Limb (tissue), 2 donors: Measurements from ENCODE around the gene NTNG1.
"Not testable (repeated sequence)": the region's sequence is repeated elsewhere in the genome, so short reads cannot be mapped to it uniquely, and the experiment has no call there.

Source experiments
- DNase-seq, 2 donors: peaks; one replicate each; pipeline ENCODE4 v3.0.0-alpha.2; 2016; ENCODE audit errors: extremely low spot score in 2 of 2

Gene NTNG1

DNA sequence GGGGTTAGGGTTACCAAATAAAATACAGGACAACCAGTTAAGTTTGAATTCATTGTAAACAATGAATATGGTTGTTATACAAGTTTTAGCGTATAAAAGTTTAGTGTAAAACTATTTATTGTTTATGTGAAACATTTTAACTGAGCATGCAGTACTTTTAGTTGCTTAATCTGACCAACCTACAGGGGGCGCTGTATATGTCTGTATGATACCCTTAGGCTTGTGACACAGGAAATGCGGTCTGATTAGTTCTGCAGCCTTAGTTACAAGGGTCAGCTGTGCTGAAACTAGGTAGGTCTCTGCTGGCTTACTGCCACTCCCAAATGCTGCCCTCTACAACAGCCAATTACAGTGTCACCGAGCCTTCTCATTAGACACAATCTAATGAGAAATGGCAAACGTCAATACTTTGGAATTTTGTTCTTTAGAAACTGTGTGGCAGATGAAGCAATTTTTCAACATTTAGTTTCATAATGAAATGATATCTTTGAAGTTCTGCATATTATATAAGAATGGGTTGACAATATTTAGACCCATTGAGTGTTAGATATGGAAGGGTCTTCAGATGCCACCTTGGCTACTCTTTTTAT is 56.2 kb downstream of the NTNG1 start:
- no peak for DNase-seq

DNA sequence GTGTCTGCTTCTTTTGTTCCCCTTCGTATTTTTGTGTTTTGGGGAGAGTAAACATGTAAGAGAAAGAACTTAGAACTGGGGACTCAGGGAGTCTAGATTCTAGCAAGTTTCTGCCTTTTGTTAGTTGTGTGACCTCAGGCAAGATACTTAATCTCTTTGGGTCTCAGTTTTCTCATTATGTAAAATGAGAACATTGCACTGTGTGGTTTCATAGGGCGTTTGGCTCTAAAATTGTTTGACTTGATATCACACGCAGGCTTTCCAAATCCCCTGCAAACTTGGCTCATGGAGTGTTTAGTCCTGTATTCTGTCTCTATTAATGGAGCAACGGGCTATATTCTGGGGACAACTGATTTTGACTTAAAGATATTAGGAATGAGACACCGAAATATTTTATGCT is 57.7 kb downstream of the NTNG1 start:
- DNase-seq: no peak

DNA sequence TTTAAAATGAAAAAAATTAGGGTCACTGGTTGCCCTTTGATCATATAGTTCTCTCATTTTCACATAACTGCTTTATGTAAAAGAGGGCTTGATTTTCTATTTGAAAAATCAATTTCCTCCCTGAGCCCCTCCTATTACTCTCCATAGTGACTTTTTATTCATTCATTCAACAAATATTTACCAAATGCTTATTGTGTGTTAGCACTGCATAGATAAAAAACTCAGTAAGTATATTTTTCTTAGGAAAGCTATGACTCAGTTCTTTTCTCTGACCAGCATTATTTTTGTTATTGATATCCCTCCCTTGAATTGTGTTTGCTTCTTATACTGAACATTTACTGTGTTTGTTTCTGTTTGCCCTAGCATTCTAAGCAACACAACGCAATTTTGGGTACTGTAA is 59.8 kb downstream of the NTNG1 start:
- DNase-seq: no peak

DNA sequence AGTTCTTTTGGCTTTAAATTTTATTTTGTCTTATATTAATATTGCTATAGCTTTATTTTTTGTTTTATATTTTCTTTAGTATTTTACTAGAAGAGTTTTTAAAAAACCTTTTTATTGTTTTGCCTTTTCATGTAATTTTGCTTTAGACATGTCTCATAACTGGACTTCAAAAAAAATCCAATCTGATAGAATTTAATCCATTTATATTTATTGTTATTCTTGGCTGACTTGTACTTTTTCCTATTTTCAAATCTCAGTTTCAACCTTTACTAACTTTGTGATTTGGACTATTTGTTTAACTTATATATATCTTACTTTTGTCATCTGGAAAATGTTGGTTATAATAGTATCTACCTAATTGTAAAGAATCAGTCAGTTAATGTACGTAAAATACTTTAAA is 61.2 kb downstream of the NTNG1 start:
- DNase-seq: no peak

DNA sequence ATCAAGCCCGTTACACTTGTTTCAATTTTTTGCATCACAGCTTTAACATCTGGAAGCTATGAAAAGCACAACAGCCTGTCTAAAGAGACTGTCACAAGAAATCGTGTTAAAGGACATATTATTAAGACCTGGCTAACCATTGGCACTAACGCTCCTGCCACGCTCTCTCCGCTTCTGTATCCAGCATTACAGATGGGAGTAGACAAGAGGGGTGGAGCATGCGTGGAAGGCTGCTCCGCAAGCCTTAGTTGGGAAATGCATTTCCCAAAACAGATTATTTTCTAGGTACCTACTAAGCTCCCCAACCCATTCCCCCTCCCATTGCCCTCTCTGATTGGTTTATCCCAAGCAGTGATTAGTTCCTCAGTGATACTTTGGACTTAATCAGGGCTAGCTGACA is 72.4 kb downstream of the NTNG1 start:
- no peak for DNase-seq

DNA sequence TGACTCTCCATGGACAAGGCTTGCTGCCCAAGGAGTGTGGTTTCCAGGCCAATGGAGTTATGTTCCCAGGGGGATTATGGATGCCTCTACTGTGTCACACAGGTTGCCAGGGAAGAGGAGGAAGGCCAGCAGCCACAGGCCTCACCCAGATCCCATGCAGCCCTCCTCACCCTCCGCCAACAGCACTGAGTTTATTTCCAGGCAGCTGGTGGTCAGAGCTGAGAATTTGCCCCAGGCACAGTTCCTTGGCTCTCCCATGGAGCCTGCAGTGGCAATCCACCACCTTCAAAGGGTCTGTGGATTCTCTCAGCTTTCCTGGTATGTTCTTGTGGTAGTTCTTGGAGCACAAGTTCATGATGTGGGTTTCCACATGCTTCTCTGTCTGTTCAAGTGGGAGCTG is 79.2 kb downstream of the NTNG1 start:
- no peak for DNase-seq

DNA sequence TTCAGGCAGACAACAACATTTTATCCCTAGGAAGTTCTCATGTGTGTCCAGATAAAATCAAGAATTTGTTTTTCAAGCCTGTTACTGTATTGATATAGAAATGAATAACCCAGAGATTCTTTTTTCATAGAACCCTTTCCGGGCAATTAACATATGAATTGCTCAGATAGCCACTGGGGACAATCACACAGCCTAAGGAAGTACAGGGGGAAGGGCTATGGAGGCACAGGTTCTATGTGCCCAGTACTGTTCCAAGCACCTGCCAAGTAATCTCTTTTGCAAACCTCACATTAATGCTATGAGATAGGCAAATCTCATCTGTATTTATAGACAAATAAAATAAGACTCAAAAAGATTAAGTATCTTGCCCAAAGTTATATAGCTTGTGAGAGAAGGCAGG is 84.9 kb downstream of the NTNG1 start:
- DNase-seq: no peak

DNA sequence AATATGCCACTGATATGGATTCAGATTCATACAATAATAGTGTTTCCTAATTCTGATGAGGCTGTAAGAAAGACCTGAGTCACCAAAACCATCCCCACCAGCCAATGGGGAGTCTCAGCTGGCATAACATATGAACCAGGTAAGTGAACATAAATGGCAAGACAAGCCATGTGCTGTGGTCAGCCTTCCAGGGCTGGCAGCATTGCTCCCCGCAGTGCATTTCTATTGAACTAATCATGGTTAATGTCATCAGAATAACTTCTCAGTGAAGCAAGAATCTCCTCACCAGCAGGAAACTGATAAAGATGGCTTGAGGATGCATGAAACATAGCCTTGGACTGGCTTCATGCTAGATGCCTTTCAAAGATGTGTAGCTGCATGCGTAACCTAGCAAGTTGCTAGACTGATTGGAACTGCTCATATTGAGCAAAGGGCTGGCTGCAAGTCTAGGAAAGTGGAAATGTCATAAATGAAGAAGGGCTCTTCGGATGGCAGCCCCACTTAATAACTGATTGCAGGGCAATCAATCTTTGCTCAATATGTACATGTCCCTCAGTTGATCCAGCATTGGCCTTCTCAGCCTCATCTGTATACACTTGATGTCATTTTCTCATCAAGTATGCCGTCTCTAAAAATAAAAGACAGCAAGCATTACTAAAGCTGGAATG is 88.0 kb downstream of the NTNG1 start:
- no peak for DNase-seq

DNA sequence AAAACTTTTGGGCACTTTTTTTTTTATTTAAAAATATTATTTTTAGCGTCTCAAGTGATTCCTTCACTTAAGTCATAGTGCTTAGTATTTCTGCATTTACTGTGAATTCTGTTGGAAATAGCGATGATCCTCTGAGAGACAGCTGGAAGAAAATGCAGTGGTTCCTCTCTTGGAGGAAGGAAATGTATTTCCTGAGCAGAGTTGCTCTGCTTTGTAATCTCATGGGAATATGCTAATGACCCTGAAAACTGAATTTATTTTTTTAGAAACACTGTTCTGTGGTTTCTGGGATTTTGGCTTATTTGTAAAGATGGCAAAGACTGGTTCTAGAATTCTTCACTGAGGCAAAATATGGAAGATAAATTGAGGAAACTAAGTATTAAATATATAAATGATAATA is 88.9 kb downstream of the NTNG1 start:
- no peak for DNase-seq

DNA sequence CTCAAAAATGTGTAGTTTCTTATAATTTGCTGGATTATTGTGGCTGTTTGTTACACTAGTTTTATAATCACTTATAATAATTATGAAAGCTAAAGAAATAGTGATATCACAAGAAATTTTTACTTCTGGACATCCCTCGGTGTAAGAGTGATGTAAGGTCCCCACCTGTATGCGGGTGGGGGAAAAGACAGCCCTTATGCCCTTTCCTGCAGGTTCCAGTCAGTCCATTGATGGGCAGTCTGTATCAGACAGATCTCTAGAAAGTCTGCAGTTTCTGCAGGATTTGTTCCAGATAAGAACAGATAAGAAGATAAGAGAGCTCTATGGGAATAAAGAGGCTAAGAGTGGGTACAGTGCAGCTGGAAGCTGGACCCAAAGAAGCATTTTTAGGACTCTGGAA is 89.3 kb downstream of the NTNG1 start:
- no peak for DNase-seq

DNA sequence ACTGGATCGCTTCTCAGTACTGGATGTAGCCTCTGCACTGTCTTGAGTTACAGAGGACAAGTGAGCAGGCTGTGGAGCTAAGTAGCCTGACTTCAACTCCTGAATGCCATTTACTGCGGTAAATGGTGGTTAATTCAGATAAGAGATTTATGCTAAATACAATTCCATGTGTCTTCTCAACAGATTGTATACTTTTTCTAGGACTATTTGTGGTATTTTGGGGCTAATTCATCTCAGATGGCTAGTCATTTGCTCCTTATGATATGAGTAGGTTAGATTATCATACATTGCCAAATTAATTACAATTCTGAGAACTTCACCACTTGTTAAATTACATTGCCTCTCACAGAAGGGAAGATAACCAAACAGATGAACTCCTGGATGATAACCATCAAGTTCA is 90.5 kb downstream of the NTNG1 start:
- no peak for DNase-seq

DNA sequence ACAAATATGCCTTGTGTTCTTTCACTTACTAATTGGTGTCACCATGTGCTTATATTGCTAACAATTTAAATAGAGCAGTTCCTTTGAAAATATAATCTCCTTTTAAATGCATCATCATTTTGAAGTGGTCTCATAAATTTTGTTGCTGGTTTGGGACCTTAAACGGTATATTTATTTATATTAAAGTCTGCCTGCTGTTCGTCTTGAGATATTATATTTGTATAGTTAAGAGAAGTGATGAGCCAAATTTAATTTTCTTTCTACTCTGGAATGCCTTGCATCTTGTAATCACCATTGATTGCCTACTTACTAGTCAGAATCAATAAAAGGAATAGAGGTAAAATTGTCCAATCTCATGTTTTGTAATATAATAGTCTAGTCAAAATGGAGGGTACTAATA is 91.6 kb downstream of the NTNG1 start:
- no peak for DNase-seq

DNA sequence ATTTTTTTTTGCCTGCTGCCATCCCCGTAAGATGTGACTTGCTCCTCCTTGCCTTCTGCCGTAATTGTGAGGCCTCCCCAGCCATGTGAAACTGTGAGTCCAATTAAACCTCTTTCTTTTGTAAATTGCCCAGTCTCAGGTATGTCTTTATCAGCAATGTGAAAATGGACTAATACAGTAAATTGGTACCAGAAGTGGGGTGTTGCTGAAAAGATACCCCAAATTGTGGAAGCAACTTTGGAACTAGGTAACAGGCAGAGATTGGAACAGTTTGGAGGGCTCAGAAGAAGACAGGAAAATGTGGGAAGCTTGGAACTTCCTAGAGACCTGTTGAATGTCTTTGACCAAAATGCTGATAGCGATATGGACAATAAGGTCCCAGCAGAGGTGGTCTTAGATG is 95.9 kb downstream of the NTNG1 start:
- DNase-seq: not testable (repeated sequence)

DNA sequence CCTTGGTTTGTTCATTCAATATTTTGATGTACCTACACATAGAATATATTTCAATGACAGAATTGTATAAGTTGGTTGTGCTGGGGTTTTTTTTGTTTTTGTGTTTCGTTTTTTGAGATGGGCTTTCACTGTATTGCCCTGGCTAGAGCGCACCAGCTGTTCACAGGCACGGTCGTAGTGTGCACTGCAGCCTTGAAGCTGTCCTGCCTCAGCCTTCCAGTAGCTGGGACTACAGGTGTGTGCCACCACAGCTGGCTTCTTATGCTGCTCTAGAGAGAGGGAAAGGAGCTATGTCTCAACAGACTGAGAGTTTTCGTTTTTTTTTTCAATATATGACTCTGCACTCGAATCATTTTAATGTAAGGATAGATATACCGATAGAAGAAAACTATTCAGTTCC is 102.6 kb downstream of the NTNG1 start:
- DNase-seq: no peak

DNA sequence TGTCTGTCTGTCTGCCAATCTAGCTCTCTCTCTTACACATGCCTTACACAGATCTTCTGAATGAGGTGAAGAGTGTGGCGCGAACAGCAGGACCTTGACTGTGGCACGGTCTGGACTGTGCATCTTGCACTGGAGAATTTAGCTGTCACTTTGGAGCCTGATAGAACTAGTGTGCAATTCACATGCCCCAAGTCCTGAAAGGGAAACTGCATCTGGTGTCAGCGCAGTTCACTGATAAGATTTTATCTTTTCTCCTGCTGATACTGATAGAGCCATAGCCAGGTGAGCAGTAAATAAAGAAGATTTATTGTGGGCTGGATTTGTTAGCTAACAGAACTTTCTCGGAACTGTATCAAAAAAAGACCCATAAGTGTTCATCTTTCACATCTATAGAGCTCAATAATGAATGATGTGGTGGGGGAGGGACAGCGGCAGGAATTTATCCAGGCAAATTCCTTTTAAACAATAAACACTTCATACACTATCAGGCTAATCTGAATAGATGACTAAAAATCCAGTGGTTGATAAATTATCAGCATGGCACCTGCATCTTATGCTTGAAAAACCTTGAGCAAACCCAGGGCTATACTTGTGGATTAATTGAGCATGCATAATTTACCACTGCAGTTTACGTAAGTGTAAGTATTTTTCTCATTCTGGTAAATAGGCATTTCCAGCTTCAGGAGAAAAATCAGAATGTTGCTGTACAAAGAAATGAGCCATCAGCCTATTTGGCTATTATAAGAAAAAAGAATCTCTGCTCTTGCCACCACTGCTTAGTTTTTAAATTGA is 104.1 kb downstream of the NTNG1 start:
- no peak for DNase-seq

DNA sequence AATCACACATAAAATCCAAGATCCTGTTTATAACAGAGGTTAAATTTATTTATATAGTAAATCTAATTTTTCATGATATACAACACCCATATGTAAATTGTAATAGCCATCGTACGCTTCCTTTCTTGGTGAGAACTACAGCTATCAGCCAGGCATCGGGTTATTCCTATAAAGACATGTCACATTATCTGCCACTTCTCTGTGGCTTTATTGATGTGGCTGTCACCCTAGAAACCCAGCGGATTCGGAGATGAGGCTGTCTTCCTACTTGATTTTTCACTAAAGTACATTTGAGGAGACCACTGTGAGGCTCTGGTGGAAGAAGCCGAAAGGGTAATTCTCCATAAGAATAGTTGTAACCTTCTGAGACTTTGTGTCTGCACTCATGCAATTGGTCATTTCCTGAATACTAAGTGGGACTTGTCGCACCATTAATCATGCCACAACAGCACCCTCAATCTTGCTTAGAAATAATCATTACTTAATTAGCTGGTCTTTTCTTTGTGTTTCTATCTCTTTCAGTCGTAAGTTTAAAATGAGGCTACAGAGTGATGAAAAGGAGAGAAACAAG is 106.0 kb downstream of the NTNG1 start:
- DNase-seq: no peak

DNA sequence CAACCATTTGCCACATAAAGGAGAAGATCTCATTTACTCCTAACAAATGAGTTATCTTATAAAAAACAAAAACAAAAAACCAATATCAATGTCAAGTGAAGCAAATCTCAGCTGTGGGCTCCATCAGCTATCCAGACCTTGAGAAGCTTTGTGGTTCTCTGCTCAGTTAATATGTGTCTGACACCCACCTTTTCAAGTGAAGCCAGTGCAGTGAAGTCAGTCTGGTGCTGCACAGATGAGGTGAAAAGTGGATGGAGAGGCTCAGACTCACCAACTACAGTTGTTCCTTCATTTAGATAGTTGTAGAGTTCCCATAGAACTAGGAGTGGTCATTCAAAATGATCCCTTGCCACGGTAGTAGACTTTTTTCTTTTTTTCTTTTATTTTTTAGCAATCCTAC is 106.8 kb downstream of the NTNG1 start:
- DNase-seq: no peak

DNA sequence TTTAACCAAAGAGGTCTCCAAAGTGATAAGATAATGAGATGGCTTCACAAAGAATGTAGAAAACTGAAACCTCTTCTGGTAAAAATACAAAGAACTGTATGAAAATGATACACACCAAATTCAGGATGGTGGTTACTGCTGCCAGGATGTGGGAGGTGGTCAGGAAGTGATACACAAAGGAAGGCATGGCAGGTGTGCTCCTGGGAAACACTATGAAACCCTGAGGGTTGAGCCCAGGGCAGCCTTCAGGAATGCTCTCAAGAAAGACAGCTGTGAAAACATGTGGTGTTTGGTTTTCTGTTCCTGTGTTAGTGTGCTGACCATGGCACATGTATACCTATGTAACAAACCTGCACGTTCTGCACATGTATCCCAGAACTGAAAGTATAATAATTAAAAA is 109.3 kb downstream of the NTNG1 start:
- DNase-seq: no peak

DNA sequence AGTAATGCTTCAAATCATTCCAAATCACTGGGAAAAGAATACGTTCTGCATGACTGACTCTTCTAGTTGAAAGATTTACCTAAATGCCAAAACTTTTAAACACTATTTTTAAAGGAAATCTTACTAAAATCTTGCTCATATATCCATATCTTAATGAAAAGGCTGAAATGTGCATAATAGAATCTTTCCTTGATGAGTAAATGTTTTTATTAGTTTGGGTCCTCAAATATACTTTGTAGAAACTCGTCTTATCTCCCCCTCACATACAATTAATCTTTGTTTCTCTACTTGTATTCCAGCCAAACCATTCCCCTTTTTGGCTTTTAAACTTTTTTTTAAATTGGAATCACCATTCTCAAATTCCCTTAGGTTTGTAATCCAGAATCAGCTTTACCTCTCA is 110.2 kb downstream of the NTNG1 start:
- DNase-seq: no peak

DNA sequence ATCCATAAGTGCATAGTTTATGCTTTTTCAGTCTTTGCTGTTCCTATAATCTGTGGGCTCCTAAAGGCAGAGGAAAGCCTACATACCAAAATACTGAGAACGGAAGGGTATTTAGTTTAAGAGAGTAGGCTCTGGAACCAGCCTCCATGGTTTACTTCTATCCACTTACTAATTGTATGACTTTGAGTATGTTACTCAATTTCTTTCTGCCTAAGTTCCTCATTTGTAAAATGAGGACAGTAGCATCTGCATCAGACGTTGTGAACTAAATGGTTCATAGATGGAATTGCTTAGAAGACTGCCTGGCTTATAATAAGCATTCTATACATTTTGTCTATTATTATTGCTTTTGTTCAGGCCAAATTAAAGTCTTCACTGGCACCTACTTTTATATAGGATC is 111.0 kb downstream of the NTNG1 start:
- no peak for DNase-seq

DNA sequence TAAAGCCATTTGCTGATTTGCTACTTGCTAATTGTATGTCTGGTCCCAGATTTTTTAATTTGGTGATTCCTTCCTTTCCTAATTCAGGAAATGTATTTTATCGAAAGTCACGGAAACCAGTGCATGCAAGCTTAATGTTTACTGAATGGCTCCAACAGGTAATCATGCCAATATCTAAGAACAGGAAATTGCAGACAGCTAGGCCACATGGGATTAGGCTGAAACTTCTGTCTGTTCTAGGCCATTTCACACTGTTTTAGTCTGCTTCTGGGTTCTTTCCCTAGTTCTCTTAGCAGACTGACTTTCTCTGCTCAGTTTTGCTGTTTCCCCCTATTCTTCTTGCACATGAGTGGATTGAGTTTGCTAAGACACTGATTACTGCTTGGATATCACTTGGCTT is 111.4 kb downstream of the NTNG1 start:
- DNase-seq: no peak

DNA sequence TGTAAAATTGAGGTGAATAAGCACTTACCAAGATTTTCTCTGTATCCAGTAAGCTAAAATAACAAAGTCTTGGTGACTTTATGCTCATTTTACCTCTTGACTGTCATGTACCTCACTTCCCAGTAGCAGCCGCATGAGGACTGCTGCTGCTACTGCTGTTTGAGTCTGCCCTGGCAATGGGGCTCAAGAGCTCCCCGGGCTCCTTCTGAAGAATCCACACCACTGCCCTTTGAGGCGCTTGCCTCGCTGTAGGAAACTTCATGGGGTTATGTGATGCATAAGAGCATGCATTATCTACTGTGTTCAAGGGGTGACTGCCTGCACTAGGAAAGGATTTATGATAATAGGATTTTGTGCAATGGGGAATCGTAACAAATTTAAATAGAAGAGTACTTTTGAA is 113.5 kb downstream of the NTNG1 start:
- DNase-seq: no peak

DNA sequence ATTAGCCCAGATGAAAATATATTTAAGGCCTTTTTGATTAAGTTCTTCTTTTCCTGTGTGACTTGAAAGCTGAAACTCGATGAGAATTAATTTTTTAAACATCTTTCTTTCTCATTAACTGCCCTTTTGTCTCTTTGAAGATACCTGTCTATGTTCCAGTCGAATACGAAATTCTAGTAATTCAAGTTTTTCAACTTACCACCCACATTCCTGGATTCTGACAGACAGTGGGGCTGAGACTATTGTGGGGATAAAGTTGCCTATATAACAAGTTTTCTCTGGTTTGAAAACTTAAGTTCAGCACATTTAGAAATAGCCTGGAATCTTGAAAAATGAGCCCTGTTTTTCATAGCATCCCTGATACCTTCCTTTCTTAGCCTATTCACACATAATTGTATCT is 114.6 kb downstream of the NTNG1 start:
- DNase-seq: no peak
